ENCODE measurements around the gene GGCT. TPM values are rescaled to one million over a fixed set of nuclear protein-coding genes. Genes with fewer than 3 reads are reported as not detected.

Gene GGCT
- total and polyA plus RNA-seq, 8 donors, result 41.9 to 68.4 (median 61.2) TPM

- H3K27ac ChIP-seq, result peak overlapping the region; percentile 83 to 85
- no peaks in the 10 kb centered on the region for H3K36me3 ChIP-seq
- ATAC-seq (peak; percentile 11), DNase-seq (no peak)
- H3K9me3 ChIP-seq, result peaks cover 0 to 3% of the 10 kb centered on the region in 2 donors
- H3K4me3 ChIP-seq, result peak overlapping the region; percentile 74 to 98
- H3K4me1 ChIP-seq, result peaks cover 12 to 25% of the 10 kb centered on the region in 2 donors
- intact Hi-C loops (cut with DNase I), result no loop called here
- H3K27me3 ChIP-seq, result no peaks in the 10 kb centered on the region
- TF ChIP-seq CTCF (IDR thresholded peaks at IDR 0.05), result no peak
These were observed 607 bp upstream of the GGCT start for GRCh38 chr7:30505174-30505697.

GRCh38 chr7:30503274-30504212, 1.1 kb downstream of the GGCT start:
- Histone ChIP-seq H3K9me3 (peaks cover 0 to 3% of the 10 kb centered on the region in 2 donors), H3K4me1 (peaks cover 12 to 19% of the 10 kb centered on the region in 2 donors), H3K36me3 (peaks cover 0 to 9% of the 10 kb centered on the region in 2 donors), H3K4me3 (peak overlapping the region; percentile 74 to 98), H3K27me3 (no peaks in the 10 kb centered on the region), H3K27ac (peak overlapping the region in 1 of 2 donors; percentile 83)
- DNase-seq (no peak), ATAC-seq (peak; percentile 29)
- TF ChIP-seq CTCF (IDR thresholded peaks at IDR 0.05), result no peak
- intact Hi-C loops (cut with DNase I), result no loop called here

GRCh38 chr7:30502470-30503251, 2.0 kb downstream of the GGCT start:
- H3K4me3 ChIP-seq, result no peak overlapping the region
- no peak for TF ChIP-seq CTCF (IDR thresholded peaks at IDR 0.05)
- intact Hi-C loops (cut with DNase I), result no loop called here

GRCh38 chr7:30501264-30501663, 3.4 kb downstream of the GGCT start:
- DNase-seq, result no peak
- no peak for ATAC-seq
- TF ChIP-seq CTCF (IDR thresholded peaks at IDR 0.05), result no peak
- H3K9me3 ChIP-seq, result no peaks in the 10 kb centered on the region
- peaks cover 12 to 19% of the 10 kb centered on the region in 2 donors for H3K4me1 ChIP-seq
- H3K4me3 ChIP-seq, result no peak overlapping the region
- H3K27me3 ChIP-seq, result no peaks in the 10 kb centered on the region
- peaks cover 0 to 27% of the 10 kb centered on the region in 2 donors for H3K36me3 ChIP-seq
- intact Hi-C loops (cut with DNase I), result no loop called here
- H3K27ac ChIP-seq, result no peak overlapping the region

More at GRCh38 chr7:30502470-30503251, 2.0 kb downstream of the GGCT start:
- peaks cover 0 to 13% of the 10 kb centered on the region in 2 donors for H3K36me3 ChIP-seq
- no peak overlapping the region for H3K27ac ChIP-seq
- H3K9me3 ChIP-seq, result peaks cover 0 to 3% of the 10 kb centered on the region in 2 donors
- DNase-seq (no peak), ATAC-seq (no peak)
- no peaks in the 10 kb centered on the region for H3K27me3 ChIP-seq
- peaks cover 12 to 19% of the 10 kb centered on the region in 2 donors for H3K4me1 ChIP-seq
